Motor neuron (in vitro differentiated cells): ENCODE data around the gene AKAP7. TPM values are rescaled to one million over a fixed set of nuclear protein-coding genes. Genes with fewer than 3 reads are reported as not detected.
"Not testable (repeated sequence)": the region's sequence is repeated elsewhere in the genome, so short reads cannot be mapped to it uniquely, and the experiment has no call there.

Source experiments
- ATAC-seq, 8 experiments: fragments of 200-7000 bp; cut with Tn5 transposase; replicated peaks in 6 of 8; 2 replicates each; pipeline ENCODE4 v1.8.0; 2021; ENCODE audit warnings: mild to moderate bottlenecking in 8 of 8, moderate library complexity in 8 of 8
- H3K27ac ChIP-seq, 2 donors: fragments of 250-450 bp; sonication (Bioruptor Pico); 2 replicates each; pipeline ENCODE4 v1.9.0; 2021; ENCODE audit warnings: antibody characterized with exemption in 2 of 2, mild to moderate bottlenecking in 2 of 2, moderate library complexity in 1 of 2
- H3K4me1 ChIP-seq, 2 donors: fragments of 250-450 bp; sonication (Bioruptor Pico); replicated peaks in 1 of 2; 2 replicates each; pipeline ENCODE4 v1.6.1; 2021; ENCODE audit warnings: antibody characterized with exemption in 2 of 2, mild to moderate bottlenecking in 2 of 2, moderate library complexity in 1 of 2
- H3K4me3 ChIP-seq, 5 donors: fragments of 250-450 bp; sonication (Bioruptor Pico); 2 replicates each; pipeline ENCODE4 v1.9.0; 2021; ENCODE audit warnings: antibody characterized with exemption in 5 of 5, mild to moderate bottlenecking in 5 of 5, moderate library complexity in 4 of 5
- WGBS, 10 experiments: fragments of 450-650 bp; shearing (Covaris generic); methylation state at CpG; one replicate each; pipeline ENCODE4 v1.0.0; 2022; 5-methylcytosine and 5-hydroxymethylcytosine counted together
- in situ Hi-C, 9 experiments: fragments of 400-800 bp; cut with MboI; loops; one replicate each; pipeline ENCODE4 v1.15.0; 2021; ENCODE audit warnings: low sequenced_read_pairs in 9 of 9, low pct_unique_long_range_greater_than_20kb in 2 of 9; ENCODE audit not compliant: unreplicated experiment in 9 of 9
- total RNA-seq, 8 experiments: library from RNA; unstranded; fragments of 300-600 nt; gene quantifications; 2 replicates each; pipeline versions ENCODE4 v1.2.3 to v1.2.4, GENCODE V29; 2022

AKAP7 gene
- total RNA-seq, 8 experiments from 2014 or later, result 2.5 to 18.5 (median 9.2) TPM

DNA sequence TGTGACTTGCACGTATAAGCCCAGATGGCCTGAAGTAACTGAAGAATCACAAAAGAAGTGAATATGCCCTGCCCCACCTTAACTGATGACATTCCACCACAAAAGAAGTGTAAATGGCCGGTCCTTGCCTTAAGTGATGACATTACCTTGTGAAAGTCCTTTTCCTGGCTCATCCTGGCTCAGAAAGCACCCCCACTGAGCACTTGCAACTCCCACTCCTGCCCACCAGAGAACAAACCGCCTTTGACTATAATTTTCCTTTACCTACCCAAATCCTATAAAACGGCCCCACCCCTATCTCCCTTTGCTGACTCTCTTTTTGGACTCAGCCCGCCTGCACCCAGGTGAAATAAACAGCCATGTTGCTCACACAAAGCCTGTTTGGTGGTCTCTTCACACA lies 193.5 kb downstream of the AKAP7 start:
- WGBS, 10 experiments, result 39 to 100% (median 61%) methylated on average over 1 to 3 of the region's 5 CpGs; no CpG with 5 or more reads in 5 of the 10 experiments
- H3K4me3 ChIP-seq, ATAC-seq, H3K27ac ChIP-seq, in situ Hi-C loops, H3K4me1 ChIP-seq: not testable (repeated sequence)

DNA sequence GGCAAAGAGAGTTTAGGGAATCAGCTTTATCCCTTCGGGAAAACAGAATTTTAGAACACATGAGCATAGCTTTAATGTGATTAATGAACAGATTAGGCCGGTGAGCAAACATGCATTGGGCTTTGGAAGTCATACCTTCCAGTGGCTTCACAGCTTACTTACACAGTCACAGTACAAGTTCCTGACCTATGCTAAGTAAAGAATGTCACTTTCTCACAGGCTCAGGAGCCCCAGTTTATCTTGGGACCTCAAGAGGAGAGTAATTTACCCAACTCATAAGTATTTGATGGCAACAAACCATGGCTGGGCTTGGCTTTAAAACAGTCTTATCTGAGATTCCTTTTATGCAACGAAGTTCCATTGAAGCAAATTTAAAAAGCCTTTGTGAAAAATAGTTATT lies 195.9 kb downstream of the AKAP7 start:
- Histone ChIP-seq H3K4me3 (no peak overlapping the region), H3K4me1 (peaks cover 0 to 11% of the 10 kb centered on the region in 2 donors), H3K27ac (no peak overlapping the region)
- WGBS, 10 experiments, result 44 to 97% (median 66%) methylated on average over 1 to 3 of the region's 3 CpGs; no CpG with 5 or more reads in 2 of the 10 experiments
- no peak for ATAC-seq
- in situ Hi-C loops, result no loop called here

DNA sequence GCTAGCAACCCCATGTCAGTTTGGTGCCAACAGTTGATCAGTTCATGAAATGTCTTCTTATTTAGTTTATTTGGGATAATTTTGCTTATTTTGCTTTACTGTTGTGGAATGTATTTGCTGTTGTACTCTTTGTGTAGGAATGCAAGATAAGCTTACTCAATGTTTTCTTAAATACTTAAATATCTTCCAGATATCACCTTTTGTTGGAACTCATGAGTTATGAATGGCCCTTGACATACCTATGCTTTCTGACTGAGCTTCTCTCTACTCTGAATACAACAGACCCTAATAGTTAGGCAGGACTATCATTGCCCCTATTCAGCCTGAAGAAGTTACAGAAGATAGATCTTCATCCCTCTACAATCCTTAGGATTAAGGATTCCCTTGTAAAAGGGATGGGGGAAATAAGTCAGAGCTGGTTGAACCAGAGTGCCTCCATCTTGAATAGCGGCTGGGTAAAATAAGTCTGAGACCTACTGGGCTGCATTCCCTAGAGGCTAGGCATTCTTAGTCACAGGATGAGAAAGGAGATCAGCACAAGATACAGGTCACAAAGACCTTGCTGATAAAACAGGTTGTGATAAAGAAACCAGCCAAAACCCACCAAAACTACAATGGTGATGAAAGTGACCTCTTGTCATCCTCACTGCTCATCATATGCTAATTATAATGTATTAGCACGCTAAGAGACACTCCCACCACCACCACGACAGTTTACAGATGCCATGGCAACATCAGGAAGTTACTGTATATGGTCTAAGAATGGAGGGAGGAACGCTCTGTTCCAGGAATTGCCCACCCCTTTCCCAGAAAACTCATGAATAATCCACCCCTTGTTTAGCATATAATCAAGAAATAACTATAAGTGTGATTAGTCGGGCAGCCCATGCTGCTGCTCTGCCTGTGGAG lies 196.9 kb downstream of the AKAP7 start:
- in situ Hi-C loops, result no loop called here

More for the DNA sequence above, 196.9 kb downstream of the AKAP7 start:
- whole genome bisulfite sequencing, 10 experiments, result 21 to 100% (median 51%) methylated on average over 1 to 5 of the region's 5 CpGs; no CpG with 5 or more reads in 1 of the 10 experiments
- peak; percentile 16 to 94 (median 72) for ATAC-seq
- Histone ChIP-seq H3K4me1 (peaks cover 7 to 21% of the 10 kb centered on the region in 2 donors), H3K4me3 (no peak overlapping the region), H3K27ac (no peak overlapping the region)

Other genes with a start within 250 kb of the AKAP7 start
- 100 to 1,000 TPM in 1 of 8 experiments, 10 to 100 TPM in 7; 17.0 to 135 (median 34.5) TPM for gene EPB41L2, start 72.2 kb upstream of the AKAP7 start, total RNA-seq